Upper lobe of right lung (tissue), 1 donor: ENCODE data around the gene SLC25A19. TPM values are rescaled to one million over a fixed set of nuclear protein-coding genes. Genes with fewer than 3 reads are reported as not detected.

Source experiments
- ATAC-seq: fragments of 200-7000 bp; cut with Tn5 transposase; one replicate; pipeline ENCODE4 v1.9.1; 2020; ENCODE audit warnings: mild to moderate bottlenecking, moderate library complexity
- DNase-seq: peaks from one replicate; pipeline ENCODE4 v3.0.0-alpha.2; 2020
- H3K27ac ChIP-seq: fragments of 200-600 bp; one replicate; pipeline ENCODE4 v1.8.0; 2022
- H3K27me3 ChIP-seq: fragments of 200-600 bp; one replicate; pipeline ENCODE4 v1.8.0; 2022; ENCODE audit warnings: mild to moderate bottlenecking
- H3K36me3 ChIP-seq: fragments of 200-600 bp; one replicate; pipeline ENCODE4 v1.8.0; 2022
- H3K4me1 ChIP-seq: fragments of 200-600 bp; one replicate; pipeline ENCODE4 v1.8.0; 2022
- H3K4me3 ChIP-seq: fragments of 200-600 bp; one replicate; pipeline ENCODE4 v1.8.0; 2022; ENCODE audit warnings: mild to moderate bottlenecking
- H3K9me3 ChIP-seq: fragments of 200-600 bp; one replicate; pipeline ENCODE4 v1.8.0; 2022
- CTCF ChIP-seq: fragments of 200-600 bp; IDR thresholded peaks from one replicate; pipeline ENCODE4 v1.8.0; 2022; ENCODE audit warnings: antibody characterized with exemption
- intact Hi-C: fragments of 100-400 bp; cut with DNase I; formaldehyde crosslinking; loops from one replicate; pipeline ENCODE4 v1.11.0; 2022
- total RNA-seq: library from RNA; stranded (reverse); fragmentation: NEBNext Ultra II Directional; extraction: Animal tissue kit (Norgen Biotek cat#: 25700); gene quantifications from one replicate; pipeline ENCODE4 v1.2.1, GENCODE V29; 2021
- donor health status: DM: no; HTN: yes; CAD: no; lungs with severe emphysema.

The SLC25A19 gene
- total RNA-seq, 1 donor from 2014 or later: 29.4 TPM

GRCh38 chr17:75266316-75267152, 22.7 kb downstream of the SLC25A19 start:
- Histone ChIP-seq H3K4me3 (no peak overlapping the region), H3K27ac (no peak overlapping the region), H3K27me3 (no peaks in the 10 kb centered on the region), H3K4me1 (peaks cover 16% of the 10 kb centered on the region), H3K9me3 (no peaks in the 10 kb centered on the region), H3K36me3 (peaks cover 44% of the 10 kb centered on the region)
- intact Hi-C loops: no loop called here
- ATAC-seq (no peak), DNase-seq (no peak)
- TF ChIP-seq CTCF: no peak

- Histone ChIP-seq H3K9me3 (no peaks in the 10 kb centered on the region), H3K4me3 (no peak overlapping the region), H3K4me1 (peaks cover 16% of the 10 kb centered on the region), H3K36me3 (peaks cover 44% of the 10 kb centered on the region), H3K27ac (no peak overlapping the region), H3K27me3 (no peaks in the 10 kb centered on the region)
- DNase-seq: no peak
- no peak for TF ChIP-seq CTCF
- ATAC-seq: no peak
- intact Hi-C loops: no loop called here
These were observed 23.5 kb downstream of the SLC25A19 start for GRCh38 chr17:75265614-75266315.

- peaks cover 26% of the 10 kb centered on the region for H3K4me1 ChIP-seq
- H3K4me3 ChIP-seq: no peak overlapping the region
- TF ChIP-seq CTCF: no peak
- intact Hi-C loops: no loop called here
- no peaks in the 10 kb centered on the region for H3K9me3 ChIP-seq
- H3K36me3 ChIP-seq: peaks cover 44% of the 10 kb centered on the region
- ATAC-seq: no peak
- no peak for DNase-seq
- H3K27me3 ChIP-seq: no peaks in the 10 kb centered on the region
- peak overlapping the region; percentile 99 for H3K27ac ChIP-seq
These were observed 26.2 kb downstream of the SLC25A19 start for GRCh38 chr17:75263055-75263454.

- Histone ChIP-seq H3K9me3 (no peaks in the 10 kb centered on the region), H3K36me3 (peaks cover 41% of the 10 kb centered on the region), H3K27ac (peak overlapping the region; percentile 99), H3K27me3 (no peaks in the 10 kb centered on the region), H3K4me3 (peak overlapping the region; percentile 100), H3K4me1 (peaks cover 27% of the 10 kb centered on the region)
- DNase-seq (no peak), ATAC-seq (peak; percentile 7)
- TF ChIP-seq CTCF: no peak
- intact Hi-C loops: no loop called here
These were observed 27.1 kb downstream of the SLC25A19 start for GRCh38 chr17:75262112-75262606.

GRCh38 chr17:75261336-75262111, 27.7 kb downstream of the SLC25A19 start, which contains the start of the genes GGA3 and MRPS7:
TSS of gene GGA3 (minus strand) at chr17:75261606. CDS start at chr17:75261587, 19 bp downstream.
TSS of gene MRPS7 (plus strand) at chr17:75261879. CDS start at chr17:75261901, 22 bp downstream.
- Histone ChIP-seq H3K27ac (peak within 1 kb of the TSS; percentile 99), H3K36me3 (peaks cover 35% of the 10 kb centered on the region), H3K27me3 (no peaks in the 10 kb centered on the region), H3K4me1 (peaks cover 27% of the 10 kb centered on the region), H3K4me3 (peak within 1 kb of the TSS; percentile 100), H3K9me3 (no peaks in the 10 kb centered on the region)
- DNase-seq (peak; percentile 98), ATAC-seq (peak; percentile 98)
- TF ChIP-seq CTCF: no peak
- intact Hi-C loops: no loop called here
